MM.1S (cell line): ENCODE results near the gene ZNF705A.
"Not testable (repeated sequence)": the region's sequence is repeated elsewhere in the genome, so short reads cannot be mapped to it uniquely, and the experiment has no call there.

ENCODE experiments used
- EZH2 ChIP-seq: fragments of 300-600 bp; sonication (generic); optimal IDR thresholded peaks from 2 replicates; pipeline ENCODE3; 2017; ENCODE audit warnings: low read depth, mild to moderate bottlenecking, antibody characterized with exemption, low read length, mixed read lengths
- TF ChIP-seq, protein P1 (sequence below): fragments of 300-600 bp; sonication (generic); IDR thresholded peaks from 2 replicates; pipeline ENCODE4 v1.5.1; 2016; ENCODE audit warnings: antibody characterized with exemption, low read length, mixed read lengths

- TF ChIP-seq, protein P1, sequence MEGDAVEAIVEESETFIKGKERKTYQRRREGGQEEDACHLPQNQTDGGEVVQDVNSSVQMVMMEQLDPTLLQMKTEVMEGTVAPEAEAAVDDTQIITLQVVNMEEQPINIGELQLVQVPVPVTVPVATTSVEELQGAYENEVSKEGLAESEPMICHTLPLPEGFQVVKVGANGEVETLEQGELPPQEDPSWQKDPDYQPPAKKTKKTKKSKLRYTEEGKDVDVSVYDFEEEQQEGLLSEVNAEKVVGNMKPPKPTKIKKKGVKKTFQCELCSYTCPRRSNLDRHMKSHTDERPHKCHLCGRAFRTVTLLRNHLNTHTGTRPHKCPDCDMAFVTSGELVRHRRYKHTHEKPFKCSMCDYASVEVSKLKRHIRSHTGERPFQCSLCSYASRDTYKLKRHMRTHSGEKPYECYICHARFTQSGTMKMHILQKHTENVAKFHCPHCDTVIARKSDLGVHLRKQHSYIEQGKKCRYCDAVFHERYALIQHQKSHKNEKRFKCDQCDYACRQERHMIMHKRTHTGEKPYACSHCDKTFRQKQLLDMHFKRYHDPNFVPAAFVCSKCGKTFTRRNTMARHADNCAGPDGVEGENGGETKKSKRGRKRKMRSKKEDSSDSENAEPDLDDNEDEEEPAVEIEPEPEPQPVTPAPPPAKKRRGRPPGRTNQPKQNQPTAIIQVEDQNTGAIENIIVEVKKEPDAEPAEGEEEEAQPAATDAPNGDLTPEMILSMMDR, result not testable (repeated sequence)
- TF ChIP-seq EZH2, result not testable (repeated sequence)
These were observed 27.4 kb downstream of the ZNF705A start for GRCh38 chr12:8184206-8184605.
